Measurements from ENCODE around the gene CSGALNACT2. TPM values are rescaled to one million over a fixed set of nuclear protein-coding genes. Genes with fewer than 3 reads are reported as not detected.

Gene CSGALNACT2
- total RNA-seq, 2 donors from 2014 or later: 28.7 to 38.8 TPM

DNA sequence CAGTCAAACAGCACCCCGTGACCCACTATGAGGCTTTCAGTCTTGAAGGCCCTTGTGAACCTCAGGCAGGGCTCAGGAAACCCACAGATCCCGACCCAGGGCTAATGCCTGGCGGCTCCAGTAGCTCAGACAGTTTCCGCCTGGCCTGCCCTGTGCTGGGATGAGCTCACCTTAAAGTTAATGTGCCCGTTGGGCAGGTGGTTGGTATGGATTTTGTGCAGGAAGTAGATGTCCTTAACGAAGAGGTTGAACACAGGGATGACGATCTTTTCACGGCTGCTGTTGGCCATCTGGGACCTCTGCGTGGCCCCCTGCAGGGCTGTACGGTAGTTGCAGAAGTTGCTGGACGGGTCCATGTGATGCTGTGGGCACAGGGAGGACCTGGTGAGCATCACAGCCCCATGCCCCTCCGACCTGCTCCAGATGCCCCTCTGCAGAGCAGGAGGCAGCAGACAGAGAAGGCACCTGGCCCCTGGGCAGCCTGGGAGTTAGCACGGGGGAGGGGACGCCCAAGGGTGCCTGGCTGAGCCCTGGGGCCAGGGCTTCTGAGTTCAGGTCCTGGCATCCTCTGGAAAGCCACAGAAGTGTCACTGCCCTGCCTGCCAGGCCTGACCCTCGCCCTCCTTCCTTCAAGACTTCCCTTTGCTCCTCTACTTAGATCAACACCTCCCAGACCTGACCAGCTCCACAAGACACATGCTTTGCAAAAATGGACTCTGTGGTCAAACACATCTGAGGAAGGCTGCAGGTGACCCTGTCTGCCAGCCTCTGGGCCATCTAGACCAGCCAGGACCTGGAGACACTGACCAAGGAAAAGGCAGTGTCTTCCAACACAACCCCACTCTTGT lies 59.8 kb downstream of the CSGALNACT2 start:
- no peaks in the 10 kb centered on the region for H3K9me3 Mint-ChIP-seq
- peak; percentile 45 to 48 for DNase-seq (ENCODE audit: low spot score in 2 of 2)
- no peak for ATAC-seq
- H3K27ac Mint-ChIP-seq: peak overlapping the region in 1 of 2 donors; percentile 88
- no peaks in the 10 kb centered on the region for H3K36me3 Mint-ChIP-seq

DNA sequence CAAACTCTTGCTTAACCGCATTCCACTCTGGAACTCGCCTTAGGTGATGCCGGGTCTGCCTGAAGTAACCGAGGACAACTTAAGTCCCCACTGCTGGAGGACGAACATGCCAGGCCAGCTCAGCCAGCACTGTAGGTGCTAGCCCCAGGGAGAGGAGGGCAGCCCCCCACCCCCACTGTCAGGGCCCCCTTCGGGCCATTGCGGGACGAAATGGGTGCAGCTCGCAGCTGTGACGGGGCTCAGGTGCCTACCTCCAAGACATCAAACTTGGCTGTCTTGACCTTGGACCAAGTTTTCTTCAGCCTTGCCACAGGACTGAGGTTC lies 60.4 kb downstream of the CSGALNACT2 start:
- H3K9me3 Mint-ChIP-seq: no peaks in the 10 kb centered on the region

DNA sequence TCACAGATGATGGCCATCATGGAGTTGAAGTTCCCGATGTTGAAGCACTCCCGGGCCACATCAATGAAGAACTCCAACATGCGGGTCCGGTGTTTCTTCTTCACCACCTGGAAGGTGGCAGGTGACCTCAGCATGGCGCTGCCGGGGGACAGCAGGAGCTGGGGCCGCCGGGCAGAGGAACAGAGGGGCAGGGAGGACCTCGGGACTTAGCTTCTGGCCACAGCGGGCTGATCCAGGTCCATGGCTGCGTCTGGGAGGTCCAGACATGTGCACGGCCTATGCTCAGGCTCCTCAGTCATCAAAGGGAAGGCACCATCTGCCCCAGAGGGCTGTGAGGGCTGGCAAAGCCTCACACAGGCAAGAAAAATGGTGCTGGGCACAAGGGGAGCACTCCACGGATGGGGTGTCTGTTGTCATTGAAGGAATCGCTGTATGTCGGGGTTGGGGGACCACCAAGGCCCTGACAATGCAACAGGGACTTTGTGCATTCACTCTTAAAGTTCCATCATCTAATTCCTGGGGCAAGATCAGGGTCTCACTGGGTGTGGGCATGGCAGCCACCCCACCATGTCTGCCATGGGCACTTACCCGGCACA lies 60.9 kb downstream of the CSGALNACT2 start:
- DNase-seq (ENCODE audit: low spot score in 2 of 2) (peak in 1 of 2 donors; percentile 42), ATAC-seq (no peak)
- Mint-ChIP-seq H3K27ac (no peak overlapping the region), H3K36me3 (no peaks in the 10 kb centered on the region), H3K9me3 (no peaks in the 10 kb centered on the region)

More for the DNA sequence above, 60.4 kb downstream of the CSGALNACT2 start:
- DNase-seq (ENCODE audit: low spot score in 2 of 2) (peak in 1 of 2 donors; percentile 38), ATAC-seq (no peak)
- no peak overlapping the region for H3K27ac Mint-ChIP-seq
- H3K36me3 Mint-ChIP-seq: no peaks in the 10 kb centered on the region

DNA sequence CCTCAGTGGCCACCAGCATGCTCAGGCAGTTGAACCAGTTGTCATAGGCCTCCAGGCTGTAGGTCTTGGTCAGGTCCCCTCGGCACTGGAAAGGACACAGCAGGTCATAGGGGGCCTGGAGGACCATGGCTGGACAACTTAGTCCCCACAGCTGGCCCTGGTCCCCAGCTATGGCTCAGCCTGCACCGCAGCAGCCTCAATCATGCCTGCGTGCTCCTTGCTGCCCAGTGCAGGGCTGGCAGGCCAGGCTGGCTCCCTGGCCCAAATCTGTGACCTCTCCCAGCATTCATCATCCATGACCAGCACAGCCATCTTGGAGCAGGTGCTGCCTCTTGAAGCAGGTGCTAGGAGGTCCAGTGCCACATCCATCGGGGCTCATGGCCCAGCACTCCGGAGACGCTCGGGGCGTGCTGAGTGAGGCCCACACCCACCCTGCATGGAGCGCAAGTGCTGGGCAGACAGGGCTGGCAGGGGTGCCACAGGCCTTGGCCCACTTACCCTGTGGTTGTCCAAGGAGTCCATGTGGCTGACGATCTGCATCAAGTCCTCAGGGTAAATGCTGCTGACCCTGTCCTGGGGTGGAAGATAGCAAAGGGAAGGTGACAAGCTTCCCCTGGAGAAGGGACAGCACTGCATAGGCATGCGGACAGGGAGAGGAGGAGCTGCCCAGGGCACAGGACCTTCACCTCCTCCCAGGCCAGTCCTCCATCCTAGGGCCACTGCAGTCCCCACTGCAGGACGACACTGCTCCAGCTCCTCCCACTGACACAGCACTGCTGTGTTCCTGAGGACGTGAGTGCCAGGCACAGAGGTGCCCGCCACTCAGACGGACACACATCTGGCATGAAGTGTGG lies 61.7 kb downstream of the CSGALNACT2 start:
- DNase-seq (ENCODE audit: low spot score in 2 of 2) (peak in 1 of 2 donors; percentile 53), ATAC-seq (no peak)
- Mint-ChIP-seq H3K9me3 (no peaks in the 10 kb centered on the region), H3K36me3 (no peaks in the 10 kb centered on the region), H3K27ac (no peak overlapping the region)

DNA sequence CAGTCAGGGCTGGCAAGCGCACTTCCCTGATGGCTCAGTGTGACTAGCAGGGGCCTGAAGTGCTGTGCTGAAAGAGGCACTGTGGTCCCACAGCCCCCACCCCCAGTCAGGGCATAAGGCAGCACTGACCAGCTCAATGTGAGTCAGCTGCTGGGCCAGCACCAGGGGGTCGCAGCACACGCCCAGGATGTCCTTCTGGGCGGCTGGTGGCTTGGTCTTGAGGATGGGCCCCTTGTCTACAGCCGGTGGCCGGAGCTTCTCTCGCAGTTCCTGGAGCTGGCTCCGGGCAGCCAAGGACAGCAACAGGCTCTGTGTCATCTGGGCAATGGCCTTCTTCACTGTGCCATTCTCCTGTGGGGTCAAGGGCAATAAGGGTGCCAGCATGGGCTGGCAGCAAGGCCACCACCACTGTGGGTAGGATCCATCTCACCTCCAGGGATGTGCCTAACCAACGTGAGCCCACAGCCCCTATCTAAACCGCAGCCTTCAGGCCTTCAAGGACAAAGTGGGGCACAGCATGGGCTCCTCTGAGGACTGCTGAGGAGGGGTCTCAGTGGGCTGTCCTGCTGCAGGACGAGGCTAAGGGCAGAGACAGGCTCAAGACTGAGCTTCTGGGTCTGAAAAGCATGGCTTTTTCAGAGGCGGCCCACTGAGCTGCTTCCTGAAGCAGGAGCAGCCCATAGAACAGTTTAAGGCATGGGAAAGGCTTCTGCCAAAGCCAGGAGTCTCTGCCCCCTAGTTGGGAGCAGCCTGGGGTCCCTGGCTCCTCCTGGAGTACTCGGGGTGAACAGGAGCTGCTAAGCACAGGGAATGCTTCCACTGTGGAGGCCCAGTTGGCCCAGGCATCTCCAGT lies 62.5 kb downstream of the CSGALNACT2 start:
- no peak overlapping the region for H3K27ac Mint-ChIP-seq
- H3K36me3 Mint-ChIP-seq: no peaks in the 10 kb centered on the region
- peak in 1 of 2 donors; percentile 48 for DNase-seq (ENCODE audit: low spot score in 2 of 2)
- H3K9me3 Mint-ChIP-seq: no peaks in the 10 kb centered on the region
- no peak for ATAC-seq

DNA sequence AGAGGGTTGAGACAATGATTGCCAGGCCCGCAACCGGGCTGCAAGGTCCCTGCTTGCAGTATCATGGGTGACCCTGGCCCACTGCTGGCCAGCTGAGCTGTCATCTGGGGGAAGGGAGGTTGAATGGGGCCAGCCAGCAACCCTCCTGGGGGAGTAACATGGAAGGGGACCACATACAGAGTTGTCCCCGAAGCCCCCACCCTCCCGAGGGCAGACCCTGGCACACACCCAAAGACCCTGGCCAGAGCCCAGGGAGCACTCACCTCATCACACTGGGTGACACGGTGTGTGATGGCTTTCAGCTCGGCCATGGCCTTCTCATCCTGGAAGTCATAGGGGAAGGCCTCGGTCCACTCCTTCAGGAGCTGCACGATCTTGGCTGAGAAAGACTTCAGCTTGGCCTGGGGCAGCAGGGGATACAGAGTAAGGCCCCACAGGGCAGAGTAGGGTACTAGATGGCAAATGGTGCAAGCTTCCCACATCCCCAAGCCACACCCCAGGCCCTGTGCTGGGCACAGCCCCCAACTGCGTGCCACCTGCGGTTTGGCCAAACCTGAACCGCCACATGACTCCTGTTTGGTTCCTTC lies 63.4 kb downstream of the CSGALNACT2 start:
- no peak overlapping the region for H3K27ac Mint-ChIP-seq
- DNase-seq (ENCODE audit: low spot score in 2 of 2) (peak in 1 of 2 donors; percentile 39), ATAC-seq (no peak)
- H3K9me3 Mint-ChIP-seq: no peaks in the 10 kb centered on the region
- H3K36me3 Mint-ChIP-seq: no peaks in the 10 kb centered on the region

DNA sequence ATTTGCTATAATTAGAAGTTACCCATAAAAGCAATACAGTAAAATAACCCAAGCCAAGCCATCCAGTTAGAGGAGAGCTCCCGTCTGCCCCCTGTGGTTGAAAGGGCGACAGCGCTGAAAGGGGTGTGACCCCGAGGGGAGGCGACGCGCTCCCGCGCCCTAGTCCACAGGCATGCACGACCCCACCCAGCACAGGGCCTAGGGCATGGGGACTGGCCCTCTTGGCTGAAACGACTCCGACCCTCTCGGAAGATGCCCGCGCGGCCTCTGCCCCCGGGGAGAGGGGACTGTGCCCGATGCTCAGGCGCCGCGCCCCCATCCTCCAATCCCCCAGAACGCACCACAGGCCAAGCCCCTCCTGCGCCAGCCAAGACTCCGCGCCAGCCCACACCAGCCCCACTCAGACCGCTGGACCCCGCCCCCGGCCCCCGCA lies 64.0 kb downstream of the CSGALNACT2 start:
- ATAC-seq: peak; percentile 57 to 65
- peak; percentile 53 to 72 for DNase-seq (ENCODE audit: low spot score in 2 of 2)
- Mint-ChIP-seq H3K9me3 (no peaks in the 10 kb centered on the region), H3K36me3 (no peaks in the 10 kb centered on the region), H3K27ac (no peak overlapping the region)

DNA sequence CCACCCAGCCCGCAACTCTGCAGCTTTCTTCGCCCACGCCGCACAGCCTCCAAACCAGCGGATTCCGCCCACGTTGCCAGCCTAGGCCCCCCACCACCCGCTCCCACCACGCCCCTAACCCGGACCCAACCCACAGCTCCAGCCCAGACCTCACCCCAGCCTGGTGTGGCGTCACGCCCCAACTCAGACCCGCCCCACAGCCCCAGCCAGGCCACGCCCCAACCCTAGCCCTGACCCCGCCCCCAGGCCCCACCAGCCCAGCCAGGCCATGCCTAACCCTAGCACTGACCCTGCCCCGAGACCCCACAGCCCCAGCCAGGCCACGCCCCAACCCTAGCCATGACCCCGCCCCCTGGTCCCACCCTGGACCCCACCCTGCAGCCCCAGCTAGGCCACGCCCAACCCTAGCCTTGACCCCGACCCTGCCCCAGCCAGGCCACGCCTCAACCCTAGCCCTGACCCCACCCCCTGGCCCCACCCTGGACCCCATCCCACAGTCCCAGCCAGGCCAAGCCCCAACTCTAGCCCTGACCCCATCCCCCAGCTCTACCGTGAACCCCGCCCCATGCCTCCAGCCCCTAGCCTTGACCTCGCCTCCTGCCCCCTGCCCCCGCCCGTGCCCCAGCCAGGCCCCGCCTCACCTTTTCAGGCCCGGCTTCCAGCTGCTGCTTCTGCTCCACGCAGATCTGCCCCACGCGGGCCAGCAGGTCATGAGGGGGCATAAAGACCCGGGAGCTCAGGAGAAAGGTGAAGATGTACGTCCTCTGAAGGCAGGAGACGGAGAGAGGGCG lies 64.6 kb downstream of the CSGALNACT2 start:
- Mint-ChIP-seq H3K36me3 (no peaks in the 10 kb centered on the region), H3K27ac (no peak overlapping the region), H3K9me3 (no peaks in the 10 kb centered on the region)
- ATAC-seq (peak; percentile 45 to 57), DNase-seq (ENCODE audit: low spot score in 2 of 2) (peak; percentile 38 to 55)

DNA sequence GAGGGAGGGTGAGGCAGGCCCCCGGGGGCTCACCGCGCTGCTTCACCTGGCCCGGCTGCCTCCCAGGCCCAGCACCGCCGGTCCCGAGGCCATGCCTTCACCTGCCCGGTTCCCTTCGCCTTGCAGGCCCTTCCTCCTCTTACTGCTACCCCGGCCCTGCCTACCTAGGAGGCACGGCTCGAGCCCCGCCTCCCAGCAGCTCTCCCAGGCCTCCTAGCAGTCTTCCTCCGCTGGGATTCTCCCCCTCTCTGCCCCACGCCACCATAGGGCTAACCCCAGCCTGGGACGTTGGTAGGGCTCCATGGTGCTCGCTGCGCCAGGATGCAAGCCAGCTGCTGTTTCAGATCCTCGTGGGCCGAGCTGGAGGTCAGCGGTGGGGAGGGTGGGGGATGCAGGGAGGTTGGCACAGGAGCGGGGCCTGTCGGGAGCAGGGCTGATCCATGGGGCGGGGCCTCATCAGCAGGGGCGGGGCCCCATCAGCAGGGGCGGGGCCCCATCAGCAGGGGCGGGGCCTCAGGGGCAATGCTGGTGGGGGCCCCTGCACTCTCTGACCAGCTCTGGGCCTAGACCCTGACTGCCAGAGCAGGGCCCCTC lies 65.3 kb downstream of the CSGALNACT2 start:
- no peaks in the 10 kb centered on the region for H3K9me3 Mint-ChIP-seq
- peak in 1 of 2 donors; percentile 20 for ATAC-seq
- DNase-seq (ENCODE audit: low spot score in 2 of 2): peak; percentile 54 to 56
- no peaks in the 10 kb centered on the region for H3K36me3 Mint-ChIP-seq
- no peak overlapping the region for H3K27ac Mint-ChIP-seq

DNA sequence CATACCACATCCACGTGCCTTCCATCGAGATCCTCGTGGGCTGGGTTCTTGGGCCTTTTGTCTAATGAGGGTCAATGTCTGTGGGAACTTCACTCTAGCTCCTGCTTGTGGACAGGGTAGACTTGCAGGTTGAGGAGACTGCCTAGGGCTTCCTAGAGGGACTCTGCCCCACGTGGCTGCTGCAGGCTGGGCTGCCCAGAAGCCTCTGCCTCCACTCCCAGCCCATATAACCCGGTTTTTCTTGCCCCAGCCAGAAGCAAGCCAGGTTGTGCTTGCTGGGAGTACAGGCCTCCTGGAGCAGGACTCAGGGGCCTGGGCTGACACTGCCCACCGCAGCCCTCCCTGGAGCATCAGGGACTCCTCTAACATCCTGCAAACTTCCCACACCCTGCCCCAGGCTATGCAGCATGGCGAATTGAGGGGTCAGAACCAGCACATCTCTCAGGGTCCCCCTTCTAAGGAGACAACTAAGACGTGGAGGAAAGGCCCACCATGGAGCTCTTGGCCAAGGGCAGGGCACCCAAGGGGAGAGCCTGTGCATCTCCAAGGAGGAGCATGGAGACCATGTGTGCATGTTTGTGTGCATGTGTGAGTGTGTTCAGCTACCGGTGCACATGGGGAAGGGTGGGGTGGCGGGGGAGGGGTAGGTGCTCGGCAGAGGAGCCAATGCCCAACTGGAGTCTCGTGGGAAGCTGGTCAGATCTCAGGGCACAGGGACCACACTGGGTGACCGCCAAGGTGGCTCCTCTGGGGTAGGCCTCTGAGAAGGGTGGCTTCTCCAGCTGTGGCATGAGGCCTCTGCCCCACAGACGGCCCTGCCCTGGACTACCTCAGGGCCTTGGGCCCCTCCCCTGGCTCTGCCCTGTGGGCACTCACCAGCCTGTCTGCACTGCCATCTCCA lies 66.0 kb downstream of the CSGALNACT2 start:
- DNase-seq (ENCODE audit: low spot score in 2 of 2) (peak in 1 of 2 donors; percentile 47), ATAC-seq (peak; percentile 11 to 12)
- H3K27ac Mint-ChIP-seq: no peak overlapping the region
- no peaks in the 10 kb centered on the region for H3K9me3 Mint-ChIP-seq
- H3K36me3 Mint-ChIP-seq: no peaks in the 10 kb centered on the region

DNA sequence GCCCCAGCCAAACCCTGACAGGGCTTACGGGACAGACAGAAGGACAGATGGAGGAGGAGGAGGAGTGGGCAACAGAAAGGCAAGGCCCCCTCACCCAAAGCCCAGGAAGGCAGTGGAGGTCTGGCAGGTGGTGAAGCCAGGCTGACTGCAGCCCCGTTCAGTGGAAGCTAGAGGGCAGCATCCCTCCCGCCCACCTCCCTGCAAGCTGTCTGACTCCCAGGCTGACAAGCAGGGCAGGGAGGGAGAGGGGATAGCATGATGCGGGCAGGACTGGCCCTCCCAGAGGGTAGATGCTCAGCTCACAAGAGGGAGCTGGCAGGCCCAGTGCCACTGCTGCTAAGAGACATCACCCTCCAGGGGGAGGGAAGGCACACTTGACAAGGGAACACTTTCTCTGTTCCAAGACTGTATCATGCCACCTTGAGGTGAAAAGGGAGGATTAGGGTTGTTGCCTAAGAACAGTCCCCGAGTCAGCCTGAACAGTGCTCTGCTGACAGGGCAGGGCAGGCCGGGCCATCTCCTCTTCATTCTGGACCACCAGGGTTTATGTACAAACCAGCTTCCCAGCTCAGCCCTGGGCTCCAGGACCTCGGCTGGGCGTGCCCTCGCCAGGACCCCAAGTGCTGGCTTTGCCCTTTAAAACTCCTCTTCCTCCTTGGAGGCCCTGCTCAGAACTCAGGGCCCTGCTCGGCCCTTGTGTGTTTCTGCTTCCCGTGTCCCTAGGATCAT lies 66.9 kb downstream of the CSGALNACT2 start:
- DNase-seq (ENCODE audit: low spot score in 2 of 2) (peak; percentile 53 to 57), ATAC-seq (peak; percentile 64 to 66)
- H3K36me3 Mint-ChIP-seq: no peaks in the 10 kb centered on the region
- H3K9me3 Mint-ChIP-seq: no peaks in the 10 kb centered on the region
- H3K27ac Mint-ChIP-seq: no peak overlapping the region

DNA sequence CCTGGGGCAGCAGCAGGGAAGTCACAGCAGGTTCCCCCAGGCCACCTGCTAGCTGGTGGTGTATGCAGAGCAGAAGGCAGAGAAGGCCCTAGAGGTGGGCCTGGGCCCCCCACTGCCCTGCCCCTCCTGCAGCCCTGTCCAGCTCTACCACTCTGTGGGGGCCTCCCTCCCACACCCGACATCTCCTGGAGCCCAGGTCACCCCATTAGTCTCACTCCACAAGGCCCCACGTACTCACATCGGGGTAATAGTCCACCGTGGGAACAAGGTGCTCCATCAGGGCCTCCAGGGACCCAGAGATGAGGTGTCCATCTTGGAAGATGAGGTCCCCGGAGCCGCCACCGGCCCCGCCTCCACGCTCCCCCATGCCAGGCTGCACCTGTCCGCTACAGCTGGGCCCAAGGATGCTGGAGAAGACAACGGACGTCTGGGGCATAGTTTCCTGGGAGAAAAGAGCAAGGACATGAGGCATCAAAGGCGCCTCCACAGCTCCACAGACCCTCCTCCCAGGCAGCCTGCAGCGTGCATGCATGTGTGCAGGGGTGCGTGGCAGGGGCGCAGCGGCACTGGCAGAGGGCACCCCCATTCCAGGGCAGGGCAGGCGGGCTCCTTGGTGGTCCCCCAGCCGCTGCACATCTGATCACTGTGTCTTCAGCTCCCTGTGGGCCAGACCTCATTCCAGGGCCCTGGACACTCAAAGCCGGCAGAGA lies 67.6 kb downstream of the CSGALNACT2 start:
- no peaks in the 10 kb centered on the region for H3K9me3 Mint-ChIP-seq
- DNase-seq (ENCODE audit: low spot score in 2 of 2) (peak in 1 of 2 donors; percentile 53), ATAC-seq (no peak)

More for the DNA sequence above, 67.6 kb downstream of the CSGALNACT2 start:
- Mint-ChIP-seq H3K36me3 (no peaks in the 10 kb centered on the region), H3K27ac (no peak overlapping the region)

All from activated naive CD4-positive, alpha-beta T cell treated with anti-CD3 and anti-CD28 coated beads, Interleukin-2, amount 50 U/mL, for 72 hours (primary cell).